D721Med (cell line): Measurements from ENCODE around the gene ETFA.

Source experiments
- DNase-seq: peaks from one replicate; pipeline ENCODE4 v3.0.0; 2011; ENCODE audit warnings: low spot score; ENCODE audit not compliant: insufficient read length
- FAIRE-seq: peaks from 2 replicates; lab custom pipeline; 2011; peaks lifted over from hg19 to GRCh38; lab: Jason Lieb, UNC
- CTCF ChIP-seq: IDR thresholded peaks from 2 replicates; pipeline ENCODE4 v1.5.1; 2012; ENCODE audit warnings: mild to moderate bottlenecking, control low read depth; ENCODE audit not compliant: insufficient read depth; ENCODE audit errors: missing control alignments

ETFA gene

GRCh38 chr15:76168237-76168984 lies 142.9 kb downstream of the ETFA start:
- FAIRE-seq (peak; percentile 87), DNase-seq (no peak)
- no peak for TF ChIP-seq CTCF

GRCh38 chr15:76165951-76166350 lies 145.3 kb downstream of the ETFA start:
- FAIRE-seq (no peak), DNase-seq (no peak)
- TF ChIP-seq CTCF, result no peak
